NB4 (cell line): ENCODE measurements around the gene PTGFRN.

Source experiments
- MYC ChIP-seq: IDR thresholded peaks from 2 replicates; pipeline ENCODE4 v1.6.1; 2011; ENCODE audit warnings: low read depth, low read length
- POLR2A ChIP-seq: IDR thresholded peaks from 2 replicates; pipeline ENCODE4 v1.6.1; 2011; ENCODE audit warnings: mild to moderate bottlenecking; ENCODE audit not compliant: insufficient read length; ENCODE audit errors: extremely low read depth
- TF ChIP-seq, protein P1 (sequence below): IDR thresholded peaks from one replicate; pipeline ENCODE4 v1.5.1; 2012; ENCODE audit warnings: low read depth, low read length

DNA sequence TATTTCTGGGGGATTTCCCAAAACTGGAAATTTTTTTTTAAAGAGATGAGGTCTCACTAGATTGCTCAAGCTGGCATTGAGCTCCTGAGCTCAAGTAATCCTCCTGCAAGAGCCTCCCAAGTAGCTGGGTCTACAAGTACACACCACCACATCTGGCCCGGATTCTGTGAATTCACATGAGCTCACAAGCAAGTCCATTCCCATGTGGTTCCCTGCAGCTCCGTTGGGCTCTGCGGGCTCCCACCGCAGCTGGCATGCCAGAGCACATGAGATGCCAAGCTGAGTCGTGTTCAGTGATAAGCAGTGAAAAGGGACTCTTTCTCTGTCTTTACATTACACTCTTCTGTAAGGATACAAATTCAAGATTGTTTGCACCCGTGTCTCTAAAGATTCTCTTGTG, 128.5 kb downstream of the PTGFRN start:
- TF ChIP-seq, protein P1, sequence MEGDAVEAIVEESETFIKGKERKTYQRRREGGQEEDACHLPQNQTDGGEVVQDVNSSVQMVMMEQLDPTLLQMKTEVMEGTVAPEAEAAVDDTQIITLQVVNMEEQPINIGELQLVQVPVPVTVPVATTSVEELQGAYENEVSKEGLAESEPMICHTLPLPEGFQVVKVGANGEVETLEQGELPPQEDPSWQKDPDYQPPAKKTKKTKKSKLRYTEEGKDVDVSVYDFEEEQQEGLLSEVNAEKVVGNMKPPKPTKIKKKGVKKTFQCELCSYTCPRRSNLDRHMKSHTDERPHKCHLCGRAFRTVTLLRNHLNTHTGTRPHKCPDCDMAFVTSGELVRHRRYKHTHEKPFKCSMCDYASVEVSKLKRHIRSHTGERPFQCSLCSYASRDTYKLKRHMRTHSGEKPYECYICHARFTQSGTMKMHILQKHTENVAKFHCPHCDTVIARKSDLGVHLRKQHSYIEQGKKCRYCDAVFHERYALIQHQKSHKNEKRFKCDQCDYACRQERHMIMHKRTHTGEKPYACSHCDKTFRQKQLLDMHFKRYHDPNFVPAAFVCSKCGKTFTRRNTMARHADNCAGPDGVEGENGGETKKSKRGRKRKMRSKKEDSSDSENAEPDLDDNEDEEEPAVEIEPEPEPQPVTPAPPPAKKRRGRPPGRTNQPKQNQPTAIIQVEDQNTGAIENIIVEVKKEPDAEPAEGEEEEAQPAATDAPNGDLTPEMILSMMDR, result no peak
- TF ChIP-seq POLR2A, result no peak
- no peak for TF ChIP-seq MYC
